Neural cell (in vitro differentiated cells): Measurements from ENCODE around the gene COA5. TPM values are rescaled to one million over a fixed set of nuclear protein-coding genes. Genes with fewer than 3 reads are reported as not detected.

Source experiments
- H2AFZ ChIP-seq: fragments of 200-600, 300-800 bp; sonication (generic), shearing (Covaris generic); 2 replicates; pipeline ENCODE4 v1.6.0; 2014; ENCODE audit warnings: low read depth, mild to moderate bottlenecking, antibody characterized with exemption, low read length, moderate library complexity
- H3F3A ChIP-seq: fragments of 200-600 bp; shearing (Covaris generic); 2 replicates; pipeline ENCODE4 v1.6.1; 2016; ENCODE audit warnings: mild to moderate bottlenecking, moderate library complexity, mixed read lengths, antibody characterized with exemption, low read length; ENCODE audit not compliant: insufficient read depth, poor library complexity, severe bottlenecking
- H3K27ac ChIP-seq: fragments of 200-600, 300-800 bp; sonication (generic), shearing (Covaris generic); 2 replicates; pipeline ENCODE4 v1.5.1; 2014; ENCODE audit warnings: mild to moderate bottlenecking, low read length, moderate library complexity
- H3K27me3 ChIP-seq: fragments of 300-800, 200-600 bp; sonication (generic), shearing (Covaris generic); 2 replicates; pipeline ENCODE4 v1.6.0; 2014; ENCODE audit warnings: mild to moderate bottlenecking, low read depth, low read length, moderate library complexity; ENCODE audit not compliant: insufficient read depth
- H3K36me3 ChIP-seq: fragments of 300-800, 200-600 bp; sonication (generic), shearing (Covaris generic); 2 replicates; pipeline ENCODE4 v1.5.1; 2014; ENCODE audit warnings: mild to moderate bottlenecking, antibody characterized with exemption, low read length, moderate library complexity; ENCODE audit not compliant: insufficient read depth
- H3K4me2 ChIP-seq: fragments of 300-800, 200-600 bp; sonication (generic), shearing (Covaris generic); 2 replicates; pipeline ENCODE4 v1.6.0; 2014; ENCODE audit warnings: mild to moderate bottlenecking, low read length
- H3K4me3 ChIP-seq: fragments of 300-800, 200-600 bp; sonication (generic), shearing (Covaris generic); 2 replicates; pipeline ENCODE4 v1.5.1; 2014; ENCODE audit warnings: mild to moderate bottlenecking, low read length, moderate library complexity
- H3K79me2 ChIP-seq: fragments of 200-600 bp; shearing (Covaris generic); replicated peaks from 2 replicates; pipeline ENCODE4 v1.6.0; 2014; ENCODE audit warnings: mild to moderate bottlenecking, low read length, moderate library complexity; ENCODE audit not compliant: insufficient read depth
- H3K9ac ChIP-seq: fragments of 300-800, 200-600 bp; sonication (generic), shearing (Covaris generic); 2 replicates; pipeline ENCODE4 v1.6.1; 2016; ENCODE audit warnings: mild to moderate bottlenecking, low read length, mixed read lengths
- H3K9me2 ChIP-seq: fragments of 200-600 bp; shearing (Covaris generic); 2 replicates; pipeline ENCODE4 v1.6.1; 2016; ENCODE audit warnings: mild to moderate bottlenecking, low read length, mixed read lengths; ENCODE audit not compliant: insufficient read depth
- H3K9me3 ChIP-seq: fragments of 200-600, 300-800 bp; sonication (generic), shearing (Covaris generic); 2 replicates; pipeline ENCODE4 v1.6.1; 2016; ENCODE audit warnings: mild to moderate bottlenecking, mixed run types, low read length, moderate library complexity, mixed read lengths
- H4K20me1 ChIP-seq: fragments of 200-600 bp; shearing (Covaris generic); 2 replicates; pipeline ENCODE4 v1.6.1; 2016; ENCODE audit warnings: mild to moderate bottlenecking, mixed run types; ENCODE audit not compliant: insufficient read depth
- CTCF ChIP-seq: fragments of 450-650 bp; IDR thresholded peaks from 2 replicates; pipeline ENCODE4 v1.5.1; 2014; ENCODE audit warnings: antibody characterized with exemption, mild to moderate bottlenecking, moderate library complexity; ENCODE audit not compliant: poor library complexity, severe bottlenecking
- EP300 ChIP-seq: fragments of 450-650 bp; conservative IDR thresholded peaks from 2 replicates; pipeline ENCODE4 v1.6.1; 2014; ENCODE audit warnings: antibody characterized with exemption, mild to moderate bottlenecking, moderate library complexity; ENCODE audit not compliant: poor library complexity, severe bottlenecking
- EZH2 ChIP-seq: fragments of 200-600, 300-800 bp; shearing (Covaris generic), sonication (generic); IDR thresholded peaks from 2 replicates; pipeline ENCODE4 v1.6.1; 2014; ENCODE audit warnings: antibody characterized with exemption, low read length, borderline replicate concordance, mild to moderate bottlenecking; ENCODE audit not compliant: insufficient read depth, poor library complexity, severe bottlenecking
- MXI1 ChIP-seq: fragments of 450-650 bp; conservative IDR thresholded peaks from 2 replicates; pipeline ENCODE4 v1.6.1; 2014; ENCODE audit warnings: antibody characterized with exemption, mild to moderate bottlenecking; ENCODE audit not compliant: poor library complexity, severe bottlenecking
- POLR2AphosphoS5 ChIP-seq: IDR thresholded peaks from 2 replicates; pipeline ENCODE4 v1.6.1; 2012
- RAD21 ChIP-seq: fragments of 450-650 bp; conservative IDR thresholded peaks from 2 replicates; pipeline ENCODE4 v1.6.1; 2014; ENCODE audit warnings: antibody characterized with exemption, mild to moderate bottlenecking, moderate library complexity
- REST ChIP-seq: IDR thresholded peaks from 2 replicates; pipeline ENCODE4 v1.6.1; 2012; ENCODE audit warnings: borderline replicate concordance
- SMC3 ChIP-seq: fragments of 450-650 bp; conservative IDR thresholded peaks from 2 replicates; pipeline ENCODE4 v1.6.1; 2014; ENCODE audit warnings: antibody characterized with exemption, mild to moderate bottlenecking, moderate library complexity; ENCODE audit not compliant: poor library complexity
- TAF1 ChIP-seq: IDR thresholded peaks from 2 replicates; pipeline ENCODE4 v1.6.1; 2012; ENCODE audit warnings: low read depth
- polyA plus RNA-seq: library from polyadenylated mRNA; depleted of rRNA; stranded (reverse); fragments of >200 nt; gene quantifications from 2 replicates; pipeline ENCODE4 v1.2.3, GENCODE V29; 2014

The COA5 gene
- polyA plus RNA-seq, 1 donor from 2014 or later: 160 TPM

- Histone ChIP-seq H3K9me2 (no peaks in the 10 kb centered on the region), H3K4me2 (no peak overlapping the region), H3K79me2 (no peaks in the 10 kb centered on the region), H3F3A (no peaks in the 10 kb centered on the region), H3K27ac (no peak overlapping the region), H3K27me3 (no peaks in the 10 kb centered on the region), H3K9ac (no peak overlapping the region), H3K36me3 (peaks cover 18% of the 10 kb centered on the region), H3K9me3 (no peaks in the 10 kb centered on the region), H4K20me1 (no peaks in the 10 kb centered on the region), H3K4me3 (no peak overlapping the region), H2AFZ (no peak overlapping the region)
- TF ChIP-seq TAF1: no peak
- TF ChIP-seq MXI1: no peak
- TF ChIP-seq EP300: no peak
- TF ChIP-seq SMC3: no peak
- no peak for TF ChIP-seq RAD21
- TF ChIP-seq REST: no peak
- no peak for TF ChIP-seq EZH2
- TF ChIP-seq POLR2AphosphoS5: no peak
- TF ChIP-seq CTCF: no peak
These were observed 54.0 kb downstream of the COA5 start for GRCh38 chr2:98554116-98554861.

- Histone ChIP-seq H3K4me2 (no peak overlapping the region), H3F3A (no peaks in the 10 kb centered on the region), H4K20me1 (no peaks in the 10 kb centered on the region), H3K9ac (no peak overlapping the region), H3K36me3 (peaks cover 15% of the 10 kb centered on the region), H3K9me3 (no peaks in the 10 kb centered on the region), H3K27me3 (no peaks in the 10 kb centered on the region), H3K27ac (no peak overlapping the region), H3K4me3 (no peak overlapping the region), H2AFZ (no peak overlapping the region), H3K79me2 (no peaks in the 10 kb centered on the region), H3K9me2 (no peaks in the 10 kb centered on the region)
- TF ChIP-seq SMC3: no peak
- no peak for TF ChIP-seq REST
- TF ChIP-seq CTCF: no peak
- TF ChIP-seq EP300: no peak
- no peak for TF ChIP-seq EZH2
- no peak for TF ChIP-seq RAD21
- no peak for TF ChIP-seq POLR2AphosphoS5
- TF ChIP-seq TAF1: no peak
- TF ChIP-seq MXI1: no peak
These were observed 55.7 kb downstream of the COA5 start for GRCh38 chr2:98552499-98553179.
